Middle frontal gyrus (tissue), 1 donor: Measurements from ENCODE around the gene CDX2.

Experiments
- DNase-seq: peaks from one replicate; pipeline ENCODE4 v3.0.0-alpha.2; 2015; ENCODE audit warnings: low spot score; ENCODE audit errors: extremely low spot score

The CDX2 gene

DNA sequence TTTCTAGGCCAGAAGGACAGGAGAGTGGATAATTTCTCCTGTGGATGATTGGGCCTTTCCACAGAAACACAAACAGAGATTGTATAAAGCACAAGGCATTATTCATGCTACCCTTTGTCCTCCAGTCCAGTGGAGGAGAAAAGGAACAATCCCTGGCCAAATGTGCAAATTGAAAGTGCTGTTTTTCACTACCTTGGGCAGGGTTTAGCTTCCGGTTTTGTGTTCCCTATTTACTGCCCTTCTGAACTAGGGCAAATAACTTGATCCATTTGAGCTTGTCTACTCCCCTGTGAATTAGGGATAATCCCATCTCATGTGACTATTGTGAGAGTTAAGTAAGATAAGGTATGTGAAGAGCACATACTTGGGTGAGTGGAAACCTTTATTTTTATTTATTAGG is 36.0 kb downstream of the CDX2 start:
- DNase-seq: no peak

DNA sequence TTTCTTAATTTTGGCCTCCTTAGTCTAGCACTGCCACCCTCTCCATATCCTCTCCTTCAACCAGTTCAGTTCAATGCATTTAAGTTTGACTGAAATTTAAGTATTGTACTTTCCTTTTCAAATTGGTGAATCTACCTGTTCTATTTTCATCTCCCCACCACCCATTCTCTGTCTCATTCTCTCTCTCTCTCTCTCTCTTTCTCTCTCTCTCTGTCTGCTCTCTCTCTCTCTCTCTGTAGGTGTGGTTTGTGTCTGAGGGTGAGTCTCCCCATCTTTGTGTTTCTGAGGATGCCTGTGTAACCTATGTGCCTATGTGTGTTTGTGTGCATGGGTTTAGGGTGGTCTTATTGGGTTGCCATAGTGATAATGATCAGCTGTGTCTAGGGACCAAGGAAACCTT is 39.2 kb downstream of the CDX2 start:
- DNase-seq: no peak

DNA sequence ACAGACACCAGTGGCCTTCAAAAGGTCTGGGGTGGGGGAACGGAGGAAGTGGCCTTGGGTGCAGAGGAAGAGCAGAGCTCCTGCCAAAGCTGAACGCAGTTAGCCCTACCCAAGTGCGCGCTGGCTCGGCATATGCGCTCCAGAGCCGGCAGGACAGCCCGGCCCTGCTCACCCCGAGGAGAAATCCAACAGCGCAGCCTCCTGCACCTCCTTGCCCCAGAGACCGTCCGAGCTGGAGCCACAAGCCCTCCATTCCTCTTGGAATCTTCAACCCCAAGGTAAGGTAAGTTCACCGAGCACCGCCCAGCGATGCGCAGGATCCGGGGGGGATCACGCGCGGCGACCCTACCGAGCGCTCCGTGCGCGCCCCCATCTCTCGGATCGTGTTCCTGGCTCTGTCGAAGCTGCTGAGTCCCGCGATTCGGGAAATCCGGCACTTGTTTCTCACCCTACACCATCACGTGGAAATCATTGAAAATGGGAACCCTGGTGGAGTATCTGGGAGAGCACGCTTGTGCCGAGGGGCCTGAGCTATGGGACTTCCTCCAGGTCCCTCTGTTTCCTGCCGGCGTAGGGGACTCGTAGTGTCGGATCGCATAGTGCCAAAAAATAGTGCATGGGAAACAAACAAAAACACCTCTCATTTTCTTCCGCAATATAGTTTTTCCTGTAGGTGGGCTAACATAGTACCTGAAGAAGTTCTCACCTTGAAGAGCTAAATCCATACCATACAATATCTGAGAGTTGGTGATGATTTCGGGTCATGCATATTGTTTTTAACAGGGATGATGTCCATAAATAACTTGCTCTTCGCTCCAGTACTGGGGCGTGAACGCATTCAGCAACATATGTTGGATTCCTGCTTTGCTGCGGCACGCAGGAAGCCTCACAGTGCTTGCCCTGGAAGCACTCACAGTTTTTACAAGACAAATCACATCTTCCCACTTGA is 40.0 kb downstream of the CDX2 start:
- DNase-seq: no peak

DNA sequence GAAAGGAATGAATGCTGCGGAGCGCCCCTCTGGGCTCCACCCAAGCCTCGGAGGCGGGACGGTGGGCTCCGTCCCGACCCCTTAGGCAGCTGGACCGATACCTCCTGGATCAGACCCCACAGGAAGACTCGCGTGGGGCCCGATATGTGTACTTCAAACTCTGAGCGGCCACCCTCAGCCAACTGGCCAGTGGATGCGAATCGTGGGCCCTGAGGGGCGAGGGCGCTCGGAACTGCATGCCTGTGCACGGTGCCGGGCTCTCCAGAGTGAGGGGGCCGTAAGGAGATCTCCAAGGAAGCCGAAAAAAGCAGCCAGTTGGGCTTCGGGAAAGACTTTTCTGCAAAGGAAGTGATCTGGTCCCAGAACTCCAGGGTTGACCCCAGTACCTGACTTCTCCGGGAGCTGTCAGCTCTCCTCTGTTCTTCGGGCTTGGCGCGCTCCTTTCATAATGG is 40.7 kb downstream of the CDX2 start:
- no peak for DNase-seq

DNA sequence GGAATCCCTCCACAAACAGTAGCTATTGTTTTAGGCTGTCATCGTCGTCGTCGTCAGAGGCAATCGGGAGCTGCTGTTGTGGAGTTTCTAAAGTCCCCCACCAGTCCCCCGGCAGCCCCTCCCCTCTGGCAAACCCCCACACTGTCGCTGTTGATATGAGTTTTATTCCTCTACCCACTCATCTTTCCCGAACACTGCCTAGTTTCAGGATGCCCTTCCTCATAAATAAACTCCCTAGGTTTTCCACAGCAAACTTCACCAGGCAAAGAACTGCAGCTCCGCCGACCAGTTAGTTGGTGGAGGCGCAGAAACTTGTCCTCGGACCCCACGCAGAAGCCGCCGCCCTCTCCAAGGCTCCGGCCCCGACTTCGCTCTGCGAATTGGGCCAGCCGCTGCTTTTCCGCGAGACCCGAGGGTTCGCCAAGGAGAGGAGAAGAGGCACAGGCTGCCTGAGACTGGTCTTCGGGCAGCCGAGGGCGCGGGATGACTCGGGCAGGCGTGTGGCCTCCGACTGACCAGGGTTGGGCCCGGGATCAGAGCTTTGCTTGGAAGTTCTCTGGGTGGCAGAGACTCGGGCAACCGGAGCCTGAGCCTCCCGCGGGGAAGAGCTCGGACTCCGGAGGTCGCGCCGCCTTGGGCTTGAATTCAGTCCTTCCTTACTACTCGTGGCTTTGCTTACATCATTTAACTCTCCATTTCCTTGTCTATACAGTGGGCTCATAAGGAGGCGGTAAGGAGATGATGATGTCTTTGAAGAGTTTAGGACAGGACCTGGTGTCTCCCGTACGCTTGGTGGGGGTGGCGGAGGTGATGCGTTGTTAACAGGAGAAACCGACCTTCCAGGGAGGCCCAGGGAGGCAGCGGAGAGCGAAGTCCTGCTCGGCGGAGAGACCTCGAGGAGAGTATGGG is 41.4 kb downstream of the CDX2 start:
- no peak for DNase-seq

DNA sequence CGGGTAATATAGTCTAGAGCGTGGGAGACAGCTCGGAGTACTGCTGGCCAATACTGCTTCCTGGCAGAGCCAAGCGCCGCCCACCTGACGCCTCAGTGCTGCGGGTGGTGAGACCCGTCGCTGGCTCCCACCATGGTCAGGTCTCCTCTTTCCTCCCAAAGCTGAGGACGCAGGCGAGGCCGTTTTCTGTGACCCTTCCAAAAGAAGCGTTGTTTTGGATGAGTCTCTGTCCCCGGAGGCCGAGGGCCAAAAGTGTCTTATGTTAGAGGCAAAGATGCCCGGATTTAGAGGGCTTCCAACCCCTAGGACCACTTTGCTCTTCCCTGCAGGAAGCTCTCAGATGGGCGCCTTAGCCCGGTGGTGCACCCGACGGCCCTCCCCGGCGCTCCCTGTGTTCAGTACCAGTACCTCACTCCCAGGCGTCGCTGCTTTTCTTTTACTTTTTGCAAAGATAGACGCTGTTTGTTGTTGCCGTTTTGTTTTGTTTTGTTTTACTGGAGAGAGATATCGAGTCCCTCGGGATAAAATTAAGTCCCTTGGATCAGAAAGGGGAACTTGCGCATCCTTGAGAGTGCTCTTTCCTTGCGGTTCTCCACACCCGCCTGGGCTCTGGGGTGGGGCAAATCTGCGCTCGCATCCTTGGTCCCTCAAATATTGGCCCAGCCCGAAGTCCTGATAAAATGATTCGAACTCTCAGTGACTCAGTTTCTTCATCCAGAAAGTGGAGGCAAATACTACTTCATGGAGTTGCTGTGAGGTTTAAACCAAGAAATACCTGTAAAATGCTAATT is 42.3 kb downstream of the CDX2 start:
- DNase-seq: no peak

DNA sequence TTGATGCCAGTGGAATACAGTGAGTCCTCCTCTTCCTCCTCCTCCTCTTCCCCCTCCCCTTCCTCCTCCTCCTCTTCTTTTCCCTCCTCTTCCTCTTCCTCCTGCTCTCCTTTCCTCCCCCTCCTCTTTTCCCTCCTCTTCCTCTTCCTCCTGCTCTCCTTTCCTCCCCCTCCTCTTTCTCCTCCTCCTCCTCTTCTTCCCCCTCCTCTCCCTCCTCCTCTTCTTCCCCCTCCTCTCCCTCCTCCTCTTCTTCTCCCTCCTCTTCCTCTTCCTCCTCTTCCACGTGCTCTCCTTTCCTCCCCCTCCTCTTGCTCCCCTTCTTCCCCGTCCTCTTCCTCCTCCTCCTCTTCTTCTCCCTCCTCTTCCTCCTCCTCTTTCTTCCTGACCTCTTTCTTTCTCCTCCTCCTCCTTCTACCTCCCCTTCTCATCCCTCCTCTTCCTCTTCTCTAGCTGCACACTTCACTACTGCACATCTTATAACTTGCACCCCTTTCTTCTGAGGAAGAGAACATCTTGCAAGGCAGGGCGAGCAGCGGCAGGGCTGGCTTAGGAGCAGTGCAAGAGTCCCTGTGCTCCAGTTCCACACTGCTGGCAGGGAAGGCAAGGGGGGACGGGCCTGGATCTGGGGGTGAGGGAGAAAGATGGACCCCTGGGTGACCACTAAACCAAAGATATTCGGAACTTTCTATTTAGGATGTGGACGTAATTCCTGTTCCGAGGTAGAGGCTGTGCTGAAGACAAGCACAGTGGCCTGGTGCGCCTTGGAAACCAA is 43.7 kb downstream of the CDX2 start:
- no peak for DNase-seq

DNA sequence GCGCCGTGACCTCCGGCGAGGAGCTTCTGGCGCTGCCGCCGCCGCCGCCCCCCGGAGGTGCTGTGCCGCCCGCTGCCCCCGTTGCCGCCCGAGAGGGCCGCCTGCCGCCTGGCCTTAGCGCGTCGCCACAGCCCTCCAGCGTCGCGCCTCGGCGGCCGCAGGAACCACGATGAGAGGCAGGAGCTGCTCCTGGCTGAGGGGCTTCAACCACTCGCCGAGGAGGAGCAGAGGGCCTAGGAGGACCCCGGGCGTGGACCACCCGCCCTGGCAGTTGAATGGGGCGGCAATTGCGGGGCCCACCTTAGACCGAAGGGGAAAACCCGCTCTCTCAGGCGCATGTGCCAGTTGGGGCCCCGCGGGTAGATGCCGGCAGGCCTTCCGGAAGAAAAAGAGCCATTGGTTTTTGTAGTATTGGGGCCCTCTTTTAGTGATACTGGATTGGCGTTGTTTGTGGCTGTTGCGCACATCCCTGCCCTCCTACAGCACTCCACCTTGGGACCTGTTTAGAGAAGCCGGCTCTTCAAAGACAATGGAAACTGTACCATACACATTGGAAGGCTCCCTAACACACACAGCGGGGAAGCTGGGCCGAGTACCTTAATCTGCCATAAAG is 44.5 kb downstream of the CDX2 start:
- DNase-seq: no peak

DNA sequence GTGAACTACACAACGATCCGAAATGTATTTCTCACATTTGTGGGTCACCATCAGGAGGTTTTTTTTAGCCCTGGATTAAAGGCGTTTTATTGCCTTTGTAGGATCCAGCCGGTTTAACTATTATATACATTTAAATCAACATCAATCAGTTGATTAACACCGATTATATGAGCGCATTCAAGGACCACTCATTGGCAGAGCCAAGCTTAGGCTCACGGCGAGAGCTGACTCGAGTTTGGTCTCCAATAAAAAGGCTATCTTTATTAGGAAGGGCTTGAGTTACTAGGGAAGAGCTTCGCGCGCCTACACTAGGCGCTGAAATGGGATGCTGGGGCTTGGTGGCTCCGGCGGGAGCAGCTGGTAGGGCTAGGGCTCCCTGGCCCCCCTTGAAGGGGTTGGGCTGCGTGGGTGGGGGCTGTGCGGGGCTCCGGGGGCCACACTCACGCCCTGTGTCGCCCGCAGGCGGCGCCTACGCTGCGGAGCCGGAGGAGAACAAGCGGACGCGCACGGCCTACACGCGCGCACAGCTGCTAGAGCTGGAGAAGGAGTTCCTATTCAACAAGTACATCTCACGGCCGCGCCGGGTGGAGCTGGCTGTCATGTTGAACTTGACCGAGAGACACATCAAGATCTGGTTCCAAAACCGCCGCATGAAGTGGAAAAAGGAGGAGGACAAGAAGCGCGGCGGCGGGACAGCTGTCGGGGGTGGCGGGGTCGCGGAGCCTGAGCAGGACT is 45.2 kb downstream of the CDX2 start:
- no peak for DNase-seq

DNA sequence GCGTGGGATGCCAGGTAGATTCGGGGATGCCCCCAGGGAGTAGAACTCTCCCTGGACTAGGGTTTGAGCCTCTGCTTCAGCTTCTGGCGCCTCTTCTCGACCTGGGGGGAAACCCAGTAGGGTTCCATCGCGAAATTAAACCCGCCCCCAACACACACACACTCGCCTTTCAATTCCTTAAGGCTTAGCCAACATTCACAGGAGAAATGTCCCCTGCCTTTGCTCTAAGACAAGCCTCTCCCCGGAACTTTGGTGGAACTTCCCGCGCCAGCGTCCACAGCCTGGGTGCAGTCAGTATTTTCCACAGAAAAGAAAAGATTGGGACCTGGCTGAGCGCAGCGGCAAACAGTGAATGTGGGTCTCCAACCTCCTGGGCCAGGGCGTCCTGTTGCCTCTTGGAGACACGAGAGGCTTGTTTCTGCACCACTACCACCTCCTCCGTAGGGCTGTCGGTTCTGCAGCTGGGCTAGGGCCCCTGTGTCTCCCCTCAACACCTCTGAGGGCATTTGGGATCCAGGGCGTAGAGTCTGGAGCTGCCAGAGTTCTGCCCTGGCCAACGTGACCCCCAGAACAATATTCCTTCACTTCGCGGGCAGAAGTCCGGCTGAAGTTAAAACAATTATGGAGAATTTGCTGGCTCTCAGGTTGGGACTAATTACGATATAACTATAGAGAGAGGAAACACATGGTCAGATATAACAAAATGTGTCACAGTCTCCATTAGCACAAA is 46.1 kb downstream of the CDX2 start:
- no peak for DNase-seq

DNA sequence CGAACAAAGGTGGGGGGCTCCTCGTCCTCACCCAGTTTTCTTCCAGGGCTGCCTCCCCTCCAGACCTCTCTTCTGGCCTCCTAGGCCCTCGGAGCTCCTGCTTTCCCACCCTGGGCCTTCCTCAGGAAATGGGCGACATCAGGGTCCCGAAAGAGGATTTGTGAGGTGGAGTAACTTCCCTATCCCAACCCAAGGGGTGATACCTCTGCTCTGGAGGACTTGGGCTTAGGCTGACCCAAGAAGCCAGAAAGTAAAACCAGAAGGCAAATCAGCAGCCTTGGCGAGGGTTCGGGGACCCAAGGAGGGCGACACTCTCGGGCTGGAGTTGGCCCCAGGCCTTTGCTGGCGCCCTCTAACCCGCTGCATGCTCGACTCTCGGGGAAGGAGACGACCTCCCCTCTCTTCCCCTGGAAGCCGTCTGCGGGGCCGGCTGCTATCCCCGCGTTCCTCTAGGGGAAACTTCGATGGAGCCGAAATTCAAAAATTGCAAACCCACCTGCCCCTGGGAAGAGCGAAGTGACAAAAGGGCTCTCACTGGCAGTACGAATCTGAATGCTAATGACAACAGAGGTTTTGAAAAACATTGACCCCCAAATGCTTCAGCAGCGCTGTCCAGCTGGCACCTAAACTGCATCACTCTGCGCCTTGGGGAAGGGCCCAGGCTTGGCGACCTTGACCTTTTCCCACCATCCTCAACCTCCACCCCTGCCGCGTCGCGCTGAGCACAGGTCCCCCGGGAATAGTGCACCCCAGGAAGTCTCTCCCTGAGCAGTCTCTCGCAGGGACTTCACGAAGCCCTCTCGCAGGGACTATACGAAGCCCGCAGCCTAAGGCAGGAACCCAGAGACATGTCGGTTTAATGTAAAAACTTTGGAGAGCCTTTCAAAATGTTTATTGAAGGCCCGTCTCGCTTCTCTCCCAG is 46.9 kb downstream of the CDX2 start:
- DNase-seq: no peak

DNA sequence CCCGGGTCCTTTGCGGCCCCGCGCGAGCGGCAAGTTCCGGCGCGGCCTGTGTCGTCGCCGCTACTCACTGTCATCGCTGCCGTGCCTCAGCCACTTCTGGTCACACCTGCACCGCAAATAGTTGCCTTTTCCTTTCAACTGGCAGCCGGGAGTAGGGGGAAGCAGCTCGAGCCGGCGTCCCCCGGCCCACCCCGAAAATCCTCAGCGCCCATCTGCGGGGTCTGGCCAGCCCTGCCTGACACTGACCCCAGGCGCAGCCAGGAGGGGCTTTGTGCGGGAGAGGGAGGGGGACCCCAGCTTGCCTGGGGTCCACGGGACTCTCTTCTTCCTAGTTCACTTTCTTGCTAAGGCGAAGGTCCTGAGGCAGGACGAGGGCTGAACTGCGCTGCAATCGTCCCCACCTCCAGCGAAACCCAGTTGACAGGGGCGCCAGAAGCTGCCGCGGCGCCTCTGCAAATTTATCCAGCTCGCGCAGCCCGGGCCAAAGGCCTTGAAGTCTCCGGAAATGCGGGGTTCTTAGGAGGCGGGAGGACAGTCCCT is 47.6 kb downstream of the CDX2 start:
- no peak for DNase-seq

DNA sequence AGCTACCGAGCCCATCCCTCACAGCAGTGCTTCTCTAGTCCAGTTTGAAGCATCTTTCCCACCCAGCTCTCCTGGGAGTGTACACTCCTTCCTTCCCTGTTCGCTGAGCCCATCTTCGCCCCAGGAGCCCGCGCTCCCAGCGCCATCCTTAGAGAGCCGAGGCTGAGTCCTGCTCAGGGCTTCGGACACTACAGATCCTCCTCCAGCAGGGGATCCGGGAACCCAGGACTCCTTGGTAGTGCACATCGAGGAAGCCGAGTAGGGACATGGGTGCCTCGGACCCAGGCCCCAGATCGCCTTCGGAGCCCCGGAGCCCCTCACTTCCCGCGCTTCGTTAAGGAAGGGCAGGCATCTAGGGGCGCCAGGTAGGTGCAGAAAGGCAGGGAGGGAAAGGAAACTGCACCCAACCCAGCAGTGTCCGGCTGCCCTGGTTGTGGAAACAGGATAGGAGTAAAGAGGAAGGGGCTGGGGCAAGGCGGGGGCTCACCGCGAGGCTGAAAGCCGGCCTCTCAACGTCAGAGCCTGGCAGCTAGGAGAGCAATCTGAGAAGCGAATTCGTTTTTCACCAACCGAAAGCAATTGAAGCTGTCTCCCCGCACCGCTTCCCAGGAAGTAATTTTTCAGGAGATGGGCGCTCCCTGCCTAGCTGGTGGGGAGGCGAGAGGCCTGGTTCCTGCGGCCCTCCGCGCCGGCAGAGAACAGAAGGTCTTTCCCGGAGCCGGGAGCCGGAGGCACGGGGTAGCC is 48.3 kb downstream of the CDX2 start:
- DNase-seq: no peak

DNA sequence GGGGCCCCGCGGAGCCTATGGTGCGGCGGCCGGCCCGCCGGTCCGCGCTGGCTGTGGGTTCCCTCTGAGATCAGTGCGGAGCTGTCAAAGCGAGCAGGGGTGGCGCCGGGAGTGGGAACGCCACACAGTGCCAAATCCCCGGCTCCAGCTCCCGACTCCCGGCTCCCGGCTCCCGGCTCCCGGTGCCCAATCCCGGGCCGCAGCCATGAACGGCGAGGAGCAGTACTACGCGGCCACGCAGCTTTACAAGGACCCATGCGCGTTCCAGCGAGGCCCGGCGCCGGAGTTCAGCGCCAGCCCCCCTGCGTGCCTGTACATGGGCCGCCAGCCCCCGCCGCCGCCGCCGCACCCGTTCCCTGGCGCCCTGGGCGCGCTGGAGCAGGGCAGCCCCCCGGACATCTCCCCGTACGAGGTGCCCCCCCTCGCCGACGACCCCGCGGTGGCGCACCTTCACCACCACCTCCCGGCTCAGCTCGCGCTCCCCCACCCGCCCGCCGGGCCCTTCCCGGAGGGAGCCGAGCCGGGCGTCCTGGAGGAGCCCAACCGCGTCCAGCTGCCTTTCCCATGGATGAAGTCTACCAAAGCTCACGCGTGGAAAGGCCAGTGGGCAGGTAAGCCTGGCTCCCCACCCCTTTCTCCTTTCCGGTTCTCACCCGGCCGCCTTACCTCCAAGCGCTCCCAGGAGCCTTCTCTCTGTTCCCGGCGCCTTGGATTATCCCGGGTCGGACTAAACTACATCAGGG is 49.0 kb downstream of the CDX2 start, which contains the start of gene PDX1:
Gene PDX1, plus strand, starts transcription at position 67 of the 743 bp plus-strand sequence. Its CDS starts 139 bp downstream, at position 206.
- no peak for DNase-seq

DNA sequence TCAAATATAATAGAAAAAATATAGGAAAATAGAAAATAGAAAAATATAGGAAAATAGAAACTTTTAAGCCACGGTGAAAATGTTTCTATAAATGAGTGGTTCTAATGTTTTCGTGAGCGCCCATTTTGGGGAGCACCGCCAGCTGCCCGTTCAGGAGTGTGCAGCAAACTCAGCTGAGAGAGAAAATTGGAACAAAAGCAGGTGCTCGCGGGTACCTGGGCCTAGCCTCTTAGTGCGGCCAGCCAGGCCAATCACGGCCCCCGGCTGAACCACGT is 49.5 kb downstream of the CDX2 start:
- no peak for DNase-seq
